H1 (cell line): Measurements from ENCODE around the gene ACAP2. TPM values are rescaled to one million over a fixed set of nuclear protein-coding genes. Genes with fewer than 3 reads are reported as not detected.

Experiments used
- CTCF ChIA-PET: fragments of 300-600 bp; sonication (Branson Sonifier 250); formaldehyde crosslinking; loops from one replicate; lab custom pipeline; 2021; ENCODE audit not compliant: partially characterized antibody; lab: Charles Lee
- POLR2A ChIA-PET: fragments of 300-600 bp; sonication (Branson Sonifier 250); formaldehyde crosslinking; loops from one replicate; lab custom pipeline; 2021; ENCODE audit warnings: inconsistent platforms; ENCODE audit not compliant: partially characterized antibody; lab: Charles Lee
- DNase-seq, 2 experiments: peaks; one replicate each; pipeline versions ENCODE4 v3.0.0 to v3.0.0-alpha.2; 2010 to 2022; ENCODE audit warnings: low spot score in 2 of 2, low read depth in 1 of 2, mixed read lengths in 1 of 2
- FAIRE-seq: peaks from 2 replicates; lab custom pipeline; 2011; peaks lifted over from hg19 to GRCh38; lab: Jason Lieb, UNC
- H2AFZ ChIP-seq: 2 replicates; pipeline ENCODE4 v1.8.1; 2012; ENCODE audit warnings: low read length, inconsistent platforms
- H2AK5ac ChIP-seq: 2 replicates; pipeline ENCODE4 v1.6.1; 2013; ENCODE audit warnings: low read depth, low read length
- H2BK120ac ChIP-seq: replicated peaks from 2 replicates; pipeline ENCODE3; 2013; ENCODE audit warnings: low read depth, low read length, inconsistent platforms
- H2BK12ac ChIP-seq: 2 replicates; pipeline ENCODE4 v1.6.1; 2013; ENCODE audit warnings: low read depth, low read length
- H2BK15ac ChIP-seq: 2 replicates; pipeline ENCODE4 v1.6.1; 2013; ENCODE audit warnings: low read length
- H2BK20ac ChIP-seq: 2 replicates; pipeline ENCODE4 v1.6.1; 2013; ENCODE audit warnings: low read length
- H2BK5ac ChIP-seq: 2 replicates; pipeline ENCODE4 v1.6.1; 2013; ENCODE audit warnings: low read depth, low read length
- H3K14ac ChIP-seq: 2 replicates; pipeline ENCODE4 v1.6.1; 2013; ENCODE audit warnings: inconsistent platforms; ENCODE audit not compliant: insufficient read length
- H3K18ac ChIP-seq: 2 replicates; pipeline ENCODE4 v1.6.1; 2013; ENCODE audit warnings: low read length; ENCODE audit errors: extremely low read depth
- H3K23ac ChIP-seq: 2 replicates; pipeline ENCODE4 v1.6.1; 2013; ENCODE audit warnings: inconsistent platforms; ENCODE audit not compliant: insufficient read length
- H3K23me2 ChIP-seq: 2 replicates; pipeline ENCODE4 v1.6.1; 2013; ENCODE audit warnings: low read depth, low read length
- H3K27ac ChIP-seq: 2 replicates; pipeline ENCODE4 v1.6.1; 2011; ENCODE audit warnings: low read depth, low read length, inconsistent platforms
- H3K27me3 ChIP-seq, 4 experiments: replicated peaks in 1 of 4; 1 replicate in 1 of 4; 2 replicates in 3 of 4; pipeline versions ENCODE4 v1.6.1 to v1.8.1; 2011 to 2013; ENCODE audit warnings: low read length in 3 of 4, mild to moderate bottlenecking in 3 of 4, inconsistent platforms in 2 of 4, mixed read lengths in 2 of 4, moderate library complexity in 1 of 4; ENCODE audit not compliant: control insufficient read depth in 3 of 4, insufficient read depth in 3 of 4; ENCODE audit errors: extremely low read depth in 1 of 4
- H3K36me3 ChIP-seq, 4 experiments: 2 replicates each; pipeline versions ENCODE4 v1.6.1 to v1.8.1; 2011 to 2013; ENCODE audit warnings: mild to moderate bottlenecking in 4 of 4, low read length in 3 of 4, moderate library complexity in 2 of 4, control low read depth in 1 of 4, inconsistent platforms in 1 of 4; ENCODE audit not compliant: insufficient read depth in 4 of 4, control insufficient read depth in 2 of 4
- H3K4ac ChIP-seq: replicated peaks from 2 replicates; pipeline ENCODE3; 2013; ENCODE audit warnings: low read length, low read depth, mixed read lengths, inconsistent platforms; ENCODE audit not compliant: insufficient read length
- H3K4me1 ChIP-seq, 4 experiments: replicated peaks in 1 of 4; 1 replicate in 1 of 4; 2 replicates in 3 of 4; pipeline versions ENCODE4 v1.6.1 to v1.8.1; 2011 to 2013; ENCODE audit warnings: low read length in 3 of 4, inconsistent platforms in 2 of 4, mixed read lengths in 1 of 4; ENCODE audit not compliant: insufficient read depth in 4 of 4, control insufficient read depth in 3 of 4
- H3K4me2 ChIP-seq, 2 experiments: 2 replicates each; pipeline versions ENCODE4 v1.6.1 to v1.8.1; 2011 to 2013; ENCODE audit warnings: low read depth in 2 of 2, low read length in 2 of 2, control low read depth in 1 of 2, inconsistent platforms in 1 of 2, mild to moderate bottlenecking in 1 of 2; ENCODE audit not compliant: insufficient read depth in 1 of 2
- H3K4me3 ChIP-seq, 4 experiments: fragments of 200-600, 300-600 bp in 1 of 4; sonication (generic), shearing (Covaris generic), sonication (Bioruptor Twin) in 1 of 4; 2 replicates each; pipeline versions ENCODE4 v1.5.1 to v1.8.1; 2011 to 2016; ENCODE audit warnings: low read length in 4 of 4, low read depth in 3 of 4, control low read depth in 2 of 4, inconsistent platforms in 2 of 4, mild to moderate bottlenecking in 2 of 4, mixed read lengths in 1 of 4, moderate library complexity in 1 of 4; ENCODE audit not compliant: insufficient read depth in 2 of 4; ENCODE audit errors: extremely low read depth in 1 of 4
- H3K56ac ChIP-seq: replicated peaks from 2 replicates; pipeline ENCODE3; 2013; ENCODE audit warnings: low read depth, mild to moderate bottlenecking, mixed read lengths, low read length, inconsistent platforms; ENCODE audit not compliant: insufficient read length
- H3K79me1 ChIP-seq: 2 replicates; pipeline ENCODE4 v1.6.1; 2013; ENCODE audit warnings: low read depth, low read length, control low read depth
- H3K79me2 ChIP-seq, 2 experiments: 2 replicates each; pipeline versions ENCODE4 v1.6.1 to v1.8.1; 2012 to 2013; ENCODE audit warnings: low read length in 2 of 2, mild to moderate bottlenecking in 2 of 2, inconsistent platforms in 1 of 2; ENCODE audit not compliant: insufficient read depth in 2 of 2, control insufficient read depth in 1 of 2
- H3K9ac ChIP-seq, 4 experiments: replicated peaks in 1 of 4; 1 replicate in 1 of 4; 2 replicates in 3 of 4; pipeline versions ENCODE4 v1.6.1 to v1.8.1; 2011 to 2013; ENCODE audit warnings: low read depth in 3 of 4, low read length in 3 of 4, control low read depth in 2 of 4, mild to moderate bottlenecking in 2 of 4, moderate library complexity in 2 of 4, inconsistent platforms in 1 of 4; ENCODE audit errors: extremely low read depth in 1 of 4
- H3K9me3 ChIP-seq, 2 experiments: 2 replicates each; pipeline versions ENCODE4 v1.6.1 to v1.8.1; 2012 to 2013; ENCODE audit warnings: mild to moderate bottlenecking in 2 of 2, moderate library complexity in 2 of 2, control low read depth in 1 of 2, inconsistent platforms in 1 of 2, low read depth in 1 of 2, low read length in 1 of 2, mixed read lengths in 1 of 2; ENCODE audit not compliant: insufficient read depth in 2 of 2
- H4K20me1 ChIP-seq, 2 experiments: replicated peaks in 1 of 2; 2 replicates each; pipeline versions ENCODE3 to v1.8.1; 2011 to 2013; ENCODE audit warnings: inconsistent platforms in 2 of 2, low read length in 2 of 2, mild to moderate bottlenecking in 1 of 2; ENCODE audit not compliant: insufficient read depth in 2 of 2, control insufficient read depth in 1 of 2
- H4K5ac ChIP-seq: 2 replicates; pipeline ENCODE4 v1.6.1; 2013; ENCODE audit warnings: low read length, low read depth, mixed read lengths, inconsistent platforms; ENCODE audit not compliant: insufficient read length
- H4K8ac ChIP-seq: 2 replicates; pipeline ENCODE4 v1.8.0; 2013; ENCODE audit warnings: mild to moderate bottlenecking, moderate library complexity, low read length, inconsistent platforms; ENCODE audit not compliant: insufficient read depth; ENCODE audit errors: extremely low read depth
- H4K91ac ChIP-seq: replicated peaks from 2 replicates; pipeline ENCODE3; 2013; ENCODE audit warnings: low read length, mixed read lengths, inconsistent platforms; ENCODE audit not compliant: insufficient read length
- BCL11A ChIP-seq, 2 experiments: IDR thresholded peaks; one replicate each; pipeline ENCODE4 v1.6.1; 2011; ENCODE audit warnings: low read depth in 2 of 2, low read length in 2 of 2, mild to moderate bottlenecking in 2 of 2
- EGR1 ChIP-seq: IDR thresholded peaks from 2 replicates; pipeline ENCODE4 v1.6.1; 2011; ENCODE audit warnings: low read depth, low read length, borderline replicate concordance
- FOSL1 ChIP-seq: IDR thresholded peaks from 2 replicates; pipeline ENCODE4 v1.6.1; 2011; ENCODE audit warnings: mild to moderate bottlenecking, low read depth, low read length, moderate library complexity; ENCODE audit not compliant: insufficient read depth
- KDM4A ChIP-seq: IDR thresholded peaks from one replicate; pipeline ENCODE4 v1.7.1; 2012; ENCODE audit warnings: low read depth, mild to moderate bottlenecking, moderate library complexity, low read length, inconsistent platforms; ENCODE audit not compliant: severe bottlenecking
- KDM5A ChIP-seq: fragments of 200-600 bp; IDR thresholded peaks from 2 replicates; pipeline ENCODE4 v1.7.1; 2012; ENCODE audit warnings: mild to moderate bottlenecking, low read length, inconsistent platforms, mixed read lengths
- POLR2AphosphoS5 ChIP-seq: IDR thresholded peaks from 2 replicates; pipeline ENCODE4 v1.6.1; 2011; ENCODE audit warnings: low read depth, low read length
- RBBP5 ChIP-seq: IDR thresholded peaks from 2 replicates; pipeline ENCODE4 v1.7.1; 2012; ENCODE audit warnings: low read depth, mild to moderate bottlenecking, inconsistent platforms, low read length, moderate library complexity, borderline replicate concordance
- SIN3A ChIP-seq, 2 experiments: IDR thresholded peaks in 1 of 2; conservative IDR thresholded peaks in 1 of 2; 2 replicates each; pipeline ENCODE4 v1.6.1; 2011 to 2012; ENCODE audit warnings: low read length in 2 of 2, improper control_type of control experiment in 1 of 2, low read depth in 1 of 2, mild to moderate bottlenecking in 1 of 2
- TAF1 ChIP-seq: IDR thresholded peaks from 2 replicates; pipeline ENCODE4 v1.6.1; 2011; ENCODE audit warnings: mild to moderate bottlenecking, low read depth, low read length
- USF2 ChIP-seq: IDR thresholded peaks from 2 replicates; pipeline ENCODE4 v1.6.1; 2011; ENCODE audit warnings: low read length, improper control_type of control experiment
- WGBS, 2 experiments: shearing (Covaris generic) in 1 of 2; methylation state at CpG; one replicate each; pipeline versions ENCODE4 v1.1.6 to v1.1.7; 2013 to 2015; ENCODE audit warnings: low lambda C conversion rate in 2 of 2, mixed read lengths in 2 of 2, inconsistent platforms in 1 of 2, low coverage in 1 of 2, missing lambda C conversion rate in 1 of 2; ENCODE audit not compliant: insufficient replicate concordance in 2 of 2, insufficient coverage in 1 of 2, insufficient read length in 1 of 2; ENCODE audit errors: extremely low coverage in 1 of 2, missing lambda C conversion rate in 1 of 2; 5-methylcytosine and 5-hydroxymethylcytosine counted together
- polyA plus RNA-seq, 7 experiments: library from polyadenylated mRNA; depleted of rRNA in 3 of 7; stranded (reverse) in 5 of 7; unstranded in 2 of 7; fragments of >200 nt in 5 of 7; fragments of 200-250 nt in 2 of 7; gene quantifications; 1 replicate in 5 of 7; 2 replicates in 1 of 7; 4 replicates in 1 of 7; pipeline versions ENCODE4 v1.2.1 to v1.2.3, GENCODE V29; 2011 to 2013; ENCODE audit warnings: missing spikeins in 2 of 7, mixed read lengths in 2 of 7
- total RNA-seq: library from RNA; stranded (reverse); fragmentation: NEBNext Ultra II Directional; extraction: Animal tissue kit (Norgen Biotek cat#: 25700); gene quantifications from 2 replicates; pipeline ENCODE4 v1.2.1, GENCODE V29; 2021

ACAP2 gene
- total and polyA plus RNA-seq, 2 of the 8 experiments (the other 6 are each of a cell fraction or from before 2014, with no cell fraction given), result 7.7 to 37.3 TPM

GRCh38 chr3:195270817-195271409 lies 171.9 kb downstream of the ACAP2 start, which contains the start of gene XXYLT1:
TSS of gene XXYLT1 (minus strand) at chr3:195271159. CDS start at chr3:195271058, 101 bp downstream.
- Histone ChIP-seq H3K36me3 (peaks cover 2 to 7% (median 5%) of the 10 kb centered on the region in 4 experiments; a peak in 4 of 8 replicates), H3K14ac (no peak within 1 kb of the TSS), H4K20me1 (peaks cover 14 to 21% of the 10 kb centered on the region in 2 experiments), H3K4me3 (peak within 1 kb of the TSS; percentile 70 to 86 (median 80)), H2BK120ac (peak within 1 kb of the TSS; percentile 7), H3K56ac (peak within 1 kb of the TSS; percentile 85), H4K5ac (peak within 1 kb of the TSS; percentile 57), H2BK20ac (no peak within 1 kb of the TSS), H4K8ac (peak within 1 kb of the TSS; percentile 89), H3K79me1 (peaks cover 21% of the 10 kb centered on the region), H2AFZ (peak within 1 kb of the TSS; percentile 76), H3K79me2 (peaks cover 16 to 42% of the 10 kb centered on the region in 2 experiments), H2AK5ac (no peak within 1 kb of the TSS), H3K27ac (peak within 1 kb of the TSS; percentile 78; the same call in 1 of the 2 replicates), H2BK5ac (peak within 1 kb of the TSS; percentile 84; the same call in 1 of the 2 replicates), H3K4ac (peak within 1 kb of the TSS; percentile 69), H3K4me2 (peak within 1 kb of the TSS; percentile 80 to 87), H2BK12ac (no peak within 1 kb of the TSS), H3K23ac (no peak within 1 kb of the TSS), H2BK15ac (no peak within 1 kb of the TSS), H3K9me3 (no peaks in the 10 kb centered on the region), H3K23me2 (peaks cover 5% of the 10 kb centered on the region), H4K91ac (peak within 1 kb of the TSS; percentile 82), H3K27me3 (no peaks in the 10 kb centered on the region), H3K4me1 (peaks cover 0 to 9% (median 7%) of the 10 kb centered on the region in 4 experiments; a peak in 5 of 7 replicates), H3K18ac (peak within 1 kb of the TSS; percentile 95), H3K9ac (peak within 1 kb of the TSS; percentile 63 to 98 (median 92))
- FAIRE-seq (no peak), DNase-seq (peak; percentile 69 to 96)
- CTCF ChIA-PET, result interaction anchor here (0.5 to 6.0 kb wide), 36 partner anchors 9 to 1525 kb away, joined by 3 to 65 read pairs (median 4); partner anchors contain the start of genes APOD, FAM43A and PPP1R2
- POLR2A ChIA-PET, result interaction anchor here (0.6 to 3.4 kb wide), 21 partner anchors 9 to 588 kb away, joined by 3 to 30 read pairs (median 4); partner anchors contain the start of genes ACAP2, FAM43A and PPP1R2
- WGBS, 2 experiments, result 1% methylated on average over 45 of the region's 75 CpGs; no CpG with 5 or more reads in 1 of the 2 experiments
- no peak for TF ChIP-seq BCL11A (IDR thresholded peaks at IDR 0.05; ENCODE audit: low read depth in 2 of 2, low read length in 2 of 2)
- peak; percentile 91 for TF ChIP-seq FOSL1
- peak; percentile 88; the same call in 1 of the 2 replicates for TF ChIP-seq RBBP5
- TF ChIP-seq EGR1, result peak; percentile 34; the same call in 1 of the 2 replicates
- TF ChIP-seq TAF1, result peak; percentile 67
- TF ChIP-seq USF2, result no peak
- TF ChIP-seq POLR2AphosphoS5, result 0 out of 2 replicates have a peak, but pooled peaks have one; percentile 44
- peak in 1 of 2 experiments; percentile 8; a peak in 1 of 4 replicates for TF ChIP-seq SIN3A (conservative IDR thresholded peaks at IDR 0.05 in 1 of 2, IDR thresholded peaks at IDR 0.05 in 1 of 2; ENCODE audit: low read depth in 1 of 2, low read length in 2 of 2)
- TF ChIP-seq KDM5A, result peak; percentile 44; the same call in 1 of the 2 replicates
- peak; percentile 93 for TF ChIP-seq KDM4A
